ENCODE data around the gene ITGBL1.

The ITGBL1 gene

GRCh38 chr13:101624981-101625380 is 172.5 kb downstream of the ITGBL1 start:
- DNase-seq (ENCODE audit: low read depth in 2 of 2, low spot score in 1 of 2), result no peak

- DNase-seq (ENCODE audit: low read depth in 2 of 2, low spot score in 1 of 2), result no peak
Observed at GRCh38 chr13:101626925-101627555, 174.6 kb downstream of the ITGBL1 start.

- no peak for DNase-seq (ENCODE audit: low read depth in 2 of 2, low spot score in 1 of 2)
Observed at GRCh38 chr13:101627556-101627943, 175.1 kb downstream of the ITGBL1 start.

GRCh38 chr13:101628900-101629299 is 176.4 kb downstream of the ITGBL1 start:
- no peak for DNase-seq (ENCODE audit: low read depth in 2 of 2, low spot score in 1 of 2)

- no peak for DNase-seq (ENCODE audit: low read depth in 2 of 2, low spot score in 1 of 2)
Observed at GRCh38 chr13:101631395-101631794, 178.9 kb downstream of the ITGBL1 start.

- no peak for DNase-seq (ENCODE audit: low read depth in 2 of 2, low spot score in 1 of 2)
Observed at GRCh38 chr13:101634142-101634541, 181.7 kb downstream of the ITGBL1 start.

GRCh38 chr13:101639711-101640110 is 187.2 kb downstream of the ITGBL1 start:
- DNase-seq (ENCODE audit: low read depth in 2 of 2, low spot score in 1 of 2), result no peak

GRCh38 chr13:101640788-101641400 is 188.4 kb downstream of the ITGBL1 start:
- no peak for DNase-seq (ENCODE audit: low read depth in 2 of 2, low spot score in 1 of 2)

GRCh38 chr13:101645871-101646270 is 193.4 kb downstream of the ITGBL1 start:
- DNase-seq (ENCODE audit: low read depth in 2 of 2, low spot score in 1 of 2), result no peak

GRCh38 chr13:101647760-101648159 is 195.3 kb downstream of the ITGBL1 start:
- no peak for DNase-seq (ENCODE audit: low read depth in 2 of 2, low spot score in 1 of 2)

- DNase-seq (ENCODE audit: low read depth in 2 of 2, low spot score in 1 of 2), result no peak
Observed at GRCh38 chr13:101648766-101649487, 196.5 kb downstream of the ITGBL1 start.

- DNase-seq (ENCODE audit: low read depth in 2 of 2, low spot score in 1 of 2), result no peak
Observed at GRCh38 chr13:101649488-101650126, 197.1 kb downstream of the ITGBL1 start.

GRCh38 chr13:101654883-101655282 is 202.4 kb downstream of the ITGBL1 start:
- DNase-seq (ENCODE audit: low read depth in 2 of 2, low spot score in 1 of 2), result no peak

- no peak for DNase-seq (ENCODE audit: low read depth in 2 of 2, low spot score in 1 of 2)
Observed at GRCh38 chr13:101655435-101655834, 203.0 kb downstream of the ITGBL1 start.

GRCh38 chr13:101660711-101661110 is 208.2 kb downstream of the ITGBL1 start:
- no peak for DNase-seq (ENCODE audit: low read depth in 2 of 2, low spot score in 1 of 2)

GRCh38 chr13:101661839-101662238 is 209.4 kb downstream of the ITGBL1 start:
- DNase-seq (ENCODE audit: low read depth in 2 of 2, low spot score in 1 of 2), result no peak

GRCh38 chr13:101673360-101674105 is 221.1 kb downstream of the ITGBL1 start:
- no peak for DNase-seq (ENCODE audit: low read depth in 2 of 2, low spot score in 1 of 2)

GRCh38 chr13:101681834-101682233 is 229.4 kb downstream of the ITGBL1 start:
- DNase-seq (ENCODE audit: low read depth in 2 of 2, low spot score in 1 of 2), result no peak

- no peak for DNase-seq (ENCODE audit: low read depth in 2 of 2, low spot score in 1 of 2)
Observed at GRCh38 chr13:101686003-101686402, 233.5 kb downstream of the ITGBL1 start.

- DNase-seq (ENCODE audit: low read depth in 2 of 2, low spot score in 1 of 2), result no peak
Observed at GRCh38 chr13:101690871-101691270, 238.4 kb downstream of the ITGBL1 start.

- no peak for DNase-seq (ENCODE audit: low read depth in 2 of 2, low spot score in 1 of 2)
Observed at GRCh38 chr13:101691341-101691860, 238.9 kb downstream of the ITGBL1 start.
